Endothelial cell of umbilical vein (primary cell): ENCODE results near the gene EQTN. TPM values are rescaled to one million over a fixed set of nuclear protein-coding genes. Genes with fewer than 3 reads are reported as not detected.

Source experiments
- BruUV-seq: library from RNA; stranded (reverse); fragments of 400-500 nt; replicated peaks from 2 replicates; lab custom pipeline; 2021; lab: Mats Ljungman, UMichigan
- CTCF ChIA-PET: fragments of 300-600, 350-600 bp; sonication (Branson Sonifier 250); formaldehyde crosslinking; loops from one replicate; lab custom pipeline; 2021; ENCODE audit warnings: antibody characterized with exemption, inconsistent platforms; lab: Charles Lee
- POLR2A ChIA-PET: fragments of 300-600, 350-600 bp; sonication (Branson Sonifier 250); formaldehyde crosslinking; loops from one replicate; lab custom pipeline; 2021; ENCODE audit warnings: antibody characterized with exemption, inconsistent platforms; lab: Charles Lee
- DNase-seq: peaks from one replicate; pipeline ENCODE4 v3.0.0-alpha.2; 2011; ENCODE audit warnings: low read depth, low spot score
- FAIRE-seq: peaks from 2 replicates; lab custom pipeline; 2011; peaks lifted over from hg19 to GRCh38; lab: Jason Lieb, UNC
- H2AFZ ChIP-seq: 2 replicates; pipeline ENCODE4 v1.6.0; 2012; ENCODE audit warnings: low read depth, low read length, control low read depth, inconsistent platforms
- H3K27ac ChIP-seq: 2 replicates; pipeline ENCODE4 v1.5.1; 2011; ENCODE audit warnings: low read depth, mild to moderate bottlenecking, control low read depth, low read length, moderate library complexity; ENCODE audit not compliant: insufficient read depth
- H3K27me3 ChIP-seq, 2 experiments: 2 replicates each; pipeline versions ENCODE4 v1.6.0 to v1.6.1; 2011; ENCODE audit warnings: low read length in 2 of 2, mixed read lengths in 1 of 2; ENCODE audit not compliant: control insufficient read depth in 2 of 2, insufficient read depth in 2 of 2
- H3K36me3 ChIP-seq, 2 experiments: 2 replicates in 1 of 2; 3 replicates in 1 of 2; pipeline ENCODE4 v1.5.1; 2011; ENCODE audit warnings: low read length in 2 of 2, mild to moderate bottlenecking in 1 of 2, moderate library complexity in 1 of 2; ENCODE audit not compliant: control insufficient read depth in 2 of 2, insufficient read depth in 2 of 2; ENCODE audit errors: extremely low read depth in 1 of 2
- H3K4me1 ChIP-seq: 3 replicates; pipeline ENCODE4 v1.5.1; 2011; ENCODE audit warnings: mild to moderate bottlenecking, low read length; ENCODE audit not compliant: control insufficient read depth, insufficient read depth; ENCODE audit errors: extremely low read depth
- H3K4me2 ChIP-seq: 2 replicates; pipeline ENCODE4 v1.6.1; 2011; ENCODE audit warnings: low read length, control low read depth, mixed read lengths; ENCODE audit not compliant: insufficient read depth
- H3K4me3 ChIP-seq, 3 experiments: fragments of 200-600 bp in 1 of 3; sonication (generic), shearing (Covaris generic) in 1 of 3; replicated peaks in 1 of 3; 2 replicates each; pipeline ENCODE4 v1.5.1; 2011 to 2016; ENCODE audit warnings: control low read depth in 3 of 3, low read length in 3 of 3, mild to moderate bottlenecking in 2 of 3, inconsistent platforms in 1 of 3, low read depth in 1 of 3, moderate library complexity in 1 of 3; ENCODE audit not compliant: insufficient read depth in 1 of 3
- H3K79me2 ChIP-seq: 2 replicates; pipeline ENCODE4 v1.6.0; 2012; ENCODE audit warnings: low read length, inconsistent platforms; ENCODE audit not compliant: control insufficient read depth, insufficient read depth
- H3K9ac ChIP-seq: replicated peaks from 2 replicates; pipeline ENCODE3; 2011; ENCODE audit warnings: low read length, control low read depth; ENCODE audit not compliant: insufficient read depth; ENCODE audit errors: extremely low read depth
- H3K9me1 ChIP-seq: replicated peaks from 3 replicates; pipeline ENCODE4 v1.6.0; 2011; ENCODE audit warnings: mild to moderate bottlenecking, low read length; ENCODE audit not compliant: control insufficient read depth, insufficient read depth; ENCODE audit errors: extremely low read depth
- H3K9me3 ChIP-seq: replicated peaks from 2 replicates; pipeline ENCODE4 v1.5.1; 2012; ENCODE audit warnings: low read length, inconsistent platforms; ENCODE audit not compliant: control insufficient read depth, insufficient read depth
- H4K20me1 ChIP-seq: replicated peaks from 2 replicates; pipeline ENCODE3; 2011; ENCODE audit warnings: mild to moderate bottlenecking, low read length; ENCODE audit not compliant: control insufficient read depth, insufficient read depth; ENCODE audit errors: extremely low read depth
- CTCF ChIP-seq, 2 donors: IDR thresholded peaks; 1 replicate in 1 of 2; 2 replicates in 1 of 2; pipeline ENCODE4 v1.5.1; 2011; ENCODE audit warnings: low read length in 2 of 2, mild to moderate bottlenecking in 2 of 2, moderate library complexity in 2 of 2, control low read depth in 1 of 2, inconsistent platforms in 1 of 2, low read depth in 1 of 2; ENCODE audit not compliant: insufficient read depth in 1 of 2; ENCODE audit errors: extremely low read depth in 1 of 2
- EZH2 ChIP-seq: IDR thresholded peaks from 2 replicates; pipeline ENCODE4 v1.6.1; 2012; ENCODE audit warnings: borderline replicate concordance, low read depth, mild to moderate bottlenecking, moderate library complexity, low read length, inconsistent platforms; ENCODE audit not compliant: severe bottlenecking
- FOS ChIP-seq: IDR thresholded peaks from 2 replicates; pipeline ENCODE4 v1.6.1; 2011; ENCODE audit warnings: mild to moderate bottlenecking, low read length, moderate library complexity, borderline replicate concordance; ENCODE audit not compliant: insufficient read depth
- GATA2 ChIP-seq: IDR thresholded peaks from 2 replicates; pipeline ENCODE4 v1.7.0; 2011; ENCODE audit warnings: low read depth, mild to moderate bottlenecking, moderate library complexity, mixed read lengths, low read length; ENCODE audit not compliant: insufficient read length, insufficient read depth
- JUN ChIP-seq: IDR thresholded peaks from 2 replicates; pipeline ENCODE4 v1.6.1; 2011; ENCODE audit warnings: borderline replicate concordance, low read depth; ENCODE audit not compliant: insufficient read length, insufficient read depth
- MYC ChIP-seq: IDR thresholded peaks from one replicate; pipeline ENCODE4 v1.6.1; 2011; ENCODE audit warnings: mild to moderate bottlenecking, low read depth, low read length
- POLR2A ChIP-seq: IDR thresholded peaks from 2 replicates; pipeline ENCODE4 v1.6.1; 2012; ENCODE audit warnings: low read depth, mild to moderate bottlenecking, control low read depth, low read length
- POLR2AphosphoS5 ChIP-seq: IDR thresholded peaks from 2 replicates; pipeline ENCODE4 v1.6.1; 2012; ENCODE audit warnings: low read depth, mild to moderate bottlenecking, control low read depth, low read length, moderate library complexity; ENCODE audit not compliant: insufficient read depth
- dilution Hi-C: fragments of 300-500 bp; cut with MboI; formaldehyde crosslinking; loops from one replicate; pipeline ENCODE4 v1.15.0; 2019; ENCODE audit warnings: low sequenced_read_pairs; ENCODE audit not compliant: extremely low pct_ligation_motif_present
- intact Hi-C: fragments of 100-400 bp; cut with micrococcal nuclease; formaldehyde crosslinking; loops from one replicate; pipeline ENCODE4 v1.10.0; 2022
- polyA plus RNA-seq, 4 experiments: library from polyadenylated mRNA; depleted of rRNA in 3 of 4; stranded (reverse) in 3 of 4; unstranded in 1 of 4; fragments of >200 nt; gene quantifications; 2 replicates each; pipeline versions ENCODE4 v1.2.1 to v1.2.3, GENCODE V29; 2011 to 2012; ENCODE audit warnings: missing spikeins in 1 of 4
- total RNA-seq: library from RNA; stranded (reverse); gene quantifications from 2 replicates; pipeline ENCODE4 v1.2.3, GENCODE V29; 2021
- TF ChIP-seq, protein P1 (sequence below): IDR thresholded peaks from 2 replicates; pipeline ENCODE4 v1.6.1; 2011; ENCODE audit not compliant: insufficient read depth, insufficient read length

Gene EQTN
- total and polyA plus RNA-seq, 2 donors (not counting 3 experiments of a cell fraction or from before 2014, with no cell fraction given), result not detected

- no peak for DNase-seq
- H3K27ac ChIP-seq, result no peak overlapping the region
- no peak for FAIRE-seq
- no peaks in the 10 kb centered on the region for H3K9me1 ChIP-seq
- CTCF ChIA-PET, result no interaction called here
- H3K27me3 ChIP-seq, result peaks cover 5 to 14% of the 10 kb centered on the region in 2 experiments
- TF ChIP-seq POLR2A, result no peak
- H3K4me3 ChIP-seq, result no peak overlapping the region
- no peak overlapping the region for H3K4me2 ChIP-seq
- BruUV-seq, result no TSS peak
- no peaks in the 10 kb centered on the region for H3K36me3 ChIP-seq
- no peak overlapping the region for H3K9ac ChIP-seq
- dilution Hi-C loops (no loop called here), intact Hi-C loops (no loop called here)
- no peak overlapping the region for H2AFZ ChIP-seq
- H3K79me2 ChIP-seq, result no peaks in the 10 kb centered on the region
- POLR2A ChIA-PET, result no interaction called here
- H3K9me3 ChIP-seq, result no peaks in the 10 kb centered on the region
- no peaks in the 10 kb centered on the region for H3K4me1 ChIP-seq
- no peaks in the 10 kb centered on the region for H4K20me1 ChIP-seq
These were observed 7.6 kb upstream of the EQTN start for GRCh38 chr9:27304521-27304920.

DNA sequence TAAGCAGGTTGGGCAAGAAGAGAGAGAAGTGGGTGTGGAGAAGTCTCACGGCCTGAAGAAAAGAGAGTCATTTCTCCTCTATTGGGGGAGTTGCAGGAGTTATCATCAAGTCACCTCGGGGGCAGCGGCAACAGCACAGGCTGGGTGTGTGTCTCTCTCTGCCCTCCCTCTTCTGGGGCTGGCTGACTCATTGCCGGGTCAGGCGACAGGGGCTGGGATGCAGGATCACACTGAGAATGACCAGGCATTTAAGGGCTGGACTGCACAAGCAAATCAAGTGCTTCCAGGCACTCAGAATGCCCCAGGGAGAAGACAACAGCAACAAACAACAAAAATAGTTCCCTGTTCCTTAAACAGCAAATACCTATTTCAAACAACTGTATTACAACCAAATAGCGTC, 6.3 kb upstream of the EQTN start:
- no peak for FAIRE-seq
- H3K9me1 ChIP-seq, result no peaks in the 10 kb centered on the region
- CTCF ChIA-PET, result no interaction called here
- intact Hi-C loops, result no loop called here
- H3K9ac ChIP-seq, result no peak overlapping the region
- no TSS peak for BruUV-seq
- no peak overlapping the region for H3K4me2 ChIP-seq
- H3K27me3 ChIP-seq, result peaks cover 5 to 14% of the 10 kb centered on the region in 2 experiments
- H3K4me1 ChIP-seq, result no peaks in the 10 kb centered on the region
- no peak for DNase-seq
- H4K20me1 ChIP-seq, result no peaks in the 10 kb centered on the region
- no peak overlapping the region for H3K4me3 ChIP-seq
- POLR2A ChIA-PET, result no interaction called here
- no peaks in the 10 kb centered on the region for H3K79me2 ChIP-seq
- TF ChIP-seq GATA2, result no peak
- TF ChIP-seq MYC, result no peak
- no peak for TF ChIP-seq FOS
- TF ChIP-seq EZH2, result no peak
- TF ChIP-seq JUN, result no peak
- no peak for TF ChIP-seq CTCF (IDR thresholded peaks at IDR 0.05; ENCODE audit: extremely low read depth in 1 of 2, insufficient read depth in 1 of 2, low read depth in 1 of 2, low read length in 2 of 2)
- TF ChIP-seq POLR2AphosphoS5, result no peak
- no peak for TF ChIP-seq POLR2A
- TF ChIP-seq, protein P1, sequence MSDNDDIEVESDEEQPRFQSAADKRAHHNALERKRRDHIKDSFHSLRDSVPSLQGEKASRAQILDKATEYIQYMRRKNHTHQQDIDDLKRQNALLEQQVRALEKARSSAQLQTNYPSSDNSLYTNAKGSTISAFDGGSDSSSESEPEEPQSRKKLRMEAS, result no peak
- H3K27ac ChIP-seq, result no peak overlapping the region
- no peaks in the 10 kb centered on the region for H3K9me3 ChIP-seq
- H3K36me3 ChIP-seq, result no peaks in the 10 kb centered on the region
- dilution Hi-C loops, result no loop called here
- no peak overlapping the region for H2AFZ ChIP-seq
